ENCODE results near the gene TNIP2. TPM values are rescaled to one million over a fixed set of nuclear protein-coding genes. Genes with fewer than 3 reads are reported as not detected.
"Not testable (repeated sequence)": the region's sequence is repeated elsewhere in the genome, so short reads cannot be mapped to it uniquely, and the experiment has no call there.

Gene TNIP2
- total RNA-seq, 1 donor from 2014 or later: 29.0 TPM

- no peak overlapping the region for H3K4me3 Mint-ChIP-seq (ENCODE audit: unreplicated experiment)
- TF ChIP-seq CTCF (IDR thresholded peaks at IDR 0.05): no peak
- H3K4me1 Mint-ChIP-seq (ENCODE audit: low read depth): peaks cover under 1% of the 10 kb centered on the region
- no peaks in the 10 kb centered on the region for H3K9me3 Mint-ChIP-seq (ENCODE audit: low read depth)
- H3K27me3 Mint-ChIP-seq (ENCODE audit: low read depth): no peaks in the 10 kb centered on the region
- no peaks in the 10 kb centered on the region for H3K36me3 Mint-ChIP-seq (ENCODE audit: low read depth)
- no peak for DNase-seq (ENCODE audit: low spot score)
- no peak overlapping the region for H3K27ac Mint-ChIP-seq (ENCODE audit: unreplicated experiment)
Observed at GRCh38 chr4:2763511-2763967, 7.4 kb upstream of the TNIP2 start.

- H3K36me3 Mint-ChIP-seq (ENCODE audit: low read depth): not testable (repeated sequence)
Observed at GRCh38 chr4:2762486-2763370, 6.6 kb upstream of the TNIP2 start.

GRCh38 chr4:2762048-2762447 lies 5.9 kb upstream of the TNIP2 start:
- no peak overlapping the region for H3K4me3 Mint-ChIP-seq (ENCODE audit: unreplicated experiment)
- no peaks in the 10 kb centered on the region for H3K4me1 Mint-ChIP-seq (ENCODE audit: low read depth)
- H3K27ac Mint-ChIP-seq (ENCODE audit: unreplicated experiment): no peak overlapping the region
- no peaks in the 10 kb centered on the region for H3K27me3 Mint-ChIP-seq (ENCODE audit: low read depth)
- no peak for DNase-seq (ENCODE audit: low spot score)
- H3K9me3 Mint-ChIP-seq (ENCODE audit: low read depth): no peaks in the 10 kb centered on the region
- H3K36me3 Mint-ChIP-seq (ENCODE audit: low read depth): no peaks in the 10 kb centered on the region
- no peak for TF ChIP-seq CTCF (IDR thresholded peaks at IDR 0.05)

More at GRCh38 chr4:2762486-2763370, 6.6 kb upstream of the TNIP2 start:
- H3K27me3 Mint-ChIP-seq (ENCODE audit: low read depth); H3K9me3 Mint-ChIP-seq (ENCODE audit: low read depth); H3K4me3 Mint-ChIP-seq (ENCODE audit: unreplicated experiment); H3K4me1 Mint-ChIP-seq (ENCODE audit: low read depth); H3K27ac Mint-ChIP-seq (ENCODE audit: unreplicated experiment); DNase-seq (ENCODE audit: low spot score): not testable (repeated sequence)

- H3K9me3 Mint-ChIP-seq (ENCODE audit: low read depth): no peaks in the 10 kb centered on the region
- no peak overlapping the region for H3K4me3 Mint-ChIP-seq (ENCODE audit: unreplicated experiment)
- H3K27me3 Mint-ChIP-seq (ENCODE audit: low read depth): no peaks in the 10 kb centered on the region
- TF ChIP-seq CTCF (IDR thresholded peaks at IDR 0.05): peak; percentile 42
- no peaks in the 10 kb centered on the region for H3K36me3 Mint-ChIP-seq (ENCODE audit: low read depth)
- DNase-seq (ENCODE audit: low spot score): peak; percentile 51
- peaks cover 5% of the 10 kb centered on the region for H3K4me1 Mint-ChIP-seq (ENCODE audit: low read depth)
- H3K27ac Mint-ChIP-seq (ENCODE audit: unreplicated experiment): no peak overlapping the region
Observed at GRCh38 chr4:2761035-2761923, 5.1 kb upstream of the TNIP2 start.

- Mint-ChIP-seq H3K27me3 (ENCODE audit: low read depth) (no peaks in the 10 kb centered on the region), H3K27ac (ENCODE audit: unreplicated experiment) (no peak overlapping the region), H3K4me1 (ENCODE audit: low read depth) (peaks cover 18% of the 10 kb centered on the region), H3K9me3 (ENCODE audit: low read depth) (no peaks in the 10 kb centered on the region), H3K36me3 (ENCODE audit: low read depth) (no peaks in the 10 kb centered on the region), H3K4me3 (ENCODE audit: unreplicated experiment) (peak overlapping the region; percentile 28)
- DNase-seq (ENCODE audit: low spot score): no peak
- TF ChIP-seq CTCF (IDR thresholded peaks at IDR 0.05): no peak
Observed at GRCh38 chr4:2757426-2757825, 1.3 kb upstream of the TNIP2 start.

Data from chondrocyte (in vitro differentiated cells).